HepG2 (cell line): ENCODE measurements around the gene DZANK1. TPM values are rescaled to one million over a fixed set of nuclear protein-coding genes. Genes with fewer than 3 reads are reported as not detected.

Experiments used
- ARID3A ChIP-seq: IDR thresholded peaks from 2 replicates; pipeline ENCODE4 v1.6.1; 2012; ENCODE audit warnings: low read depth, low read length, improper control_type of control experiment
- BRD4 ChIP-seq: sonication (generic); formaldehyde crosslinking; IDR thresholded peaks from 2 replicates; pipeline ENCODE4 v1.4.0; 2020; ENCODE audit warnings: missing genetic modification reagents
- EED ChIP-seq: sonication (generic); formaldehyde crosslinking; IDR thresholded peaks from 2 replicates; pipeline ENCODE4 v1.5.0; 2020; ENCODE audit warnings: mild to moderate bottlenecking, missing genetic modification reagents
- ESRRA ChIP-seq: sonication (generic); formaldehyde crosslinking; IDR thresholded peaks from 2 replicates; pipeline ENCODE4 v1.5.1; 2020; ENCODE audit warnings: mild to moderate bottlenecking, low read depth, missing genetic modification reagents
- MED1 ChIP-seq: sonication (generic); formaldehyde crosslinking; IDR thresholded peaks from 2 replicates; pipeline ENCODE4 v1.4.0; 2020; ENCODE audit warnings: missing genetic modification reagents
- MEF2D ChIP-seq: sonication (generic); formaldehyde crosslinking; IDR thresholded peaks from 2 replicates; pipeline ENCODE4 v1.5.1; 2020; ENCODE audit warnings: mild to moderate bottlenecking, missing genetic modification reagents
- NR2F6 ChIP-seq, 2 experiments: IDR thresholded peaks; 2 replicates each; pipeline ENCODE4 v1.6.1; 2016; ENCODE audit warnings: antibody characterized with exemption in 1 of 2, mild to moderate bottlenecking in 1 of 2
- RFX3 ChIP-seq: IDR thresholded peaks from 2 replicates; pipeline ENCODE4 v1.6.1; 2016; ENCODE audit warnings: missing biosample characterization, missing genetic modification reagents
- RNF219 ChIP-seq: sonication (generic); formaldehyde crosslinking; IDR thresholded peaks from 2 replicates; pipeline ENCODE4 v1.5.0; 2020; ENCODE audit warnings: mild to moderate bottlenecking, missing genetic modification reagents
- XRCC5 ChIP-seq: fragments of 200-400 bp; formaldehyde crosslinking; optimal IDR thresholded peaks from 2 replicates; pipeline ENCODE3; 2017; ENCODE audit warnings: mild to moderate bottlenecking, low read length
- ZHX2 ChIP-seq, 2 experiments: sonication (generic) in 1 of 2; formaldehyde crosslinking in 1 of 2; IDR thresholded peaks; 2 replicates each; pipeline versions ENCODE4 v1.6.1 to v1.9.0; 2014 to 2022; ENCODE audit warnings: antibody characterized with exemption in 1 of 2, borderline replicate concordance in 1 of 2, inconsistent platforms in 1 of 2, low read depth in 1 of 2, missing genetic modification reagents in 1 of 2
- ZNF503 ChIP-seq: sonication (generic); formaldehyde crosslinking; IDR thresholded peaks from 2 replicates; pipeline ENCODE4 v1.4.0; 2020; ENCODE audit warnings: missing genetic modification reagents
- ZNF737 ChIP-seq: sonication (generic); formaldehyde crosslinking; IDR thresholded peaks from 2 replicates; pipeline ENCODE4 v1.5.0; 2020; ENCODE audit warnings: missing genetic modification reagents, mild to moderate bottlenecking, borderline replicate concordance
- polyA plus RNA-seq, 8 experiments: library from polyadenylated mRNA; depleted of rRNA in 3 of 8; stranded (reverse) in 7 of 8; unstranded in 1 of 8; fragments of >200 nt; fragmentation: Illumina TruSeq in 4 of 8; extraction: Trizol in 4 of 8; gene quantifications; 2 replicates each; pipeline versions ENCODE4 v1.2.1 to v1.2.3, GENCODE V29; 2011 to 2016; ENCODE audit warnings: low read depth in 4 of 8, missing spikeins in 1 of 8, mixed read lengths in 1 of 8; ENCODE audit not compliant: insufficient read depth in 1 of 8
- total RNA-seq, 5 experiments: library from RNA; depleted of rRNA; stranded (reverse); fragments of >200 nt; fragmentation: Illumina TruSeq; extraction: Trizol; gene quantifications; 2 replicates each; pipeline ENCODE4 v1.2.3, GENCODE V29; 2016; ENCODE audit warnings: low read depth in 1 of 5
- TF ChIP-seq, protein P1 (sequence below): sonication (generic); formaldehyde crosslinking; IDR thresholded peaks from 2 replicates; pipeline ENCODE4 v1.4.0; 2020; ENCODE audit warnings: mild to moderate bottlenecking, missing genetic modification reagents

Gene DZANK1
- total and polyA plus RNA-seq, 2 of the 13 experiments (the other 11 are each of a cell fraction or from before 2014, with no cell fraction given) = 1.6 to 3.2 TPM

- TF ChIP-seq RNF219 (CRISPR knock-in tag) = no peak
- peak; percentile 84 for TF ChIP-seq ZNF503
- TF ChIP-seq MEF2D (CRISPR knock-in tag) = peak; percentile 93
- peak; percentile 91 for TF ChIP-seq RFX3
- TF ChIP-seq XRCC5 = peak; percentile 62
- TF ChIP-seq, protein P1, sequence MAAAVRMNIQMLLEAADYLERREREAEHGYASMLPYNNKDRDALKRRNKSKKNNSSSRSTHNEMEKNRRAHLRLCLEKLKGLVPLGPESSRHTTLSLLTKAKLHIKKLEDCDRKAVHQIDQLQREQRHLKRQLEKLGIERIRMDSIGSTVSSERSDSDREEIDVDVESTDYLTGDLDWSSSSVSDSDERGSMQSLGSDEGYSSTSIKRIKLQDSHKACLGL (CRISPR knock-in tag) = no peak
- TF ChIP-seq MED1 (CRISPR knock-in tag) = peak; percentile 79
- no peak for TF ChIP-seq NR2F6 (IDR thresholded peaks at IDR 0.05)
- peak; percentile 33; the same call in 1 of the 2 replicates for TF ChIP-seq NR2F6 (CRISPR knock-in tag; IDR thresholded peaks at IDR 0.05)
- peak; percentile 75; the same call in 1 of the 2 replicates for TF ChIP-seq ZHX2 (IDR thresholded peaks at IDR 0.05; ENCODE audit: low read depth)
- TF ChIP-seq ZHX2 (CRISPR knock-in tag; IDR thresholded peaks at IDR 0.05; ENCODE audit: borderline replicate concordance) = no peak; the same call in 1 of the 2 replicates
- peak; percentile 95 for TF ChIP-seq BRD4 (CRISPR knock-in tag)
- no peak for TF ChIP-seq ESRRA (CRISPR knock-in tag)
- TF ChIP-seq ZNF737 = no peak; the same call in 1 of the 2 replicates
- TF ChIP-seq EED (CRISPR knock-in tag) = peak; percentile 35; the same call in 1 of the 2 replicates
- no peak for TF ChIP-seq ARID3A
Measured at GRCh38 chr20:18466894-18467730, at the start of gene DZANK1, which contains the start of gene POLR3F (continued).
